Neural cell (in vitro differentiated cells): Measurements from ENCODE around the gene TCF15. TPM values are rescaled to one million over a fixed set of nuclear protein-coding genes. Genes with fewer than 3 reads are reported as not detected.

Source experiments
- H2AFZ ChIP-seq: fragments of 200-600, 300-800 bp; sonication (generic), shearing (Covaris generic); 2 replicates; pipeline ENCODE4 v1.6.0; 2014; ENCODE audit warnings: low read depth, mild to moderate bottlenecking, antibody characterized with exemption, low read length, moderate library complexity
- H3F3A ChIP-seq: fragments of 200-600 bp; shearing (Covaris generic); 2 replicates; pipeline ENCODE4 v1.6.1; 2016; ENCODE audit warnings: mild to moderate bottlenecking, moderate library complexity, mixed read lengths, antibody characterized with exemption, low read length; ENCODE audit not compliant: insufficient read depth, poor library complexity, severe bottlenecking
- H3K27ac ChIP-seq: fragments of 200-600, 300-800 bp; sonication (generic), shearing (Covaris generic); 2 replicates; pipeline ENCODE4 v1.5.1; 2014; ENCODE audit warnings: mild to moderate bottlenecking, low read length, moderate library complexity
- H3K27me3 ChIP-seq: fragments of 300-800, 200-600 bp; sonication (generic), shearing (Covaris generic); 2 replicates; pipeline ENCODE4 v1.6.0; 2014; ENCODE audit warnings: mild to moderate bottlenecking, low read depth, low read length, moderate library complexity; ENCODE audit not compliant: insufficient read depth
- H3K36me3 ChIP-seq: fragments of 300-800, 200-600 bp; sonication (generic), shearing (Covaris generic); 2 replicates; pipeline ENCODE4 v1.5.1; 2014; ENCODE audit warnings: mild to moderate bottlenecking, antibody characterized with exemption, low read length, moderate library complexity; ENCODE audit not compliant: insufficient read depth
- H3K4me2 ChIP-seq: fragments of 300-800, 200-600 bp; sonication (generic), shearing (Covaris generic); 2 replicates; pipeline ENCODE4 v1.6.0; 2014; ENCODE audit warnings: mild to moderate bottlenecking, low read length
- H3K4me3 ChIP-seq: fragments of 300-800, 200-600 bp; sonication (generic), shearing (Covaris generic); 2 replicates; pipeline ENCODE4 v1.5.1; 2014; ENCODE audit warnings: mild to moderate bottlenecking, low read length, moderate library complexity
- H3K79me2 ChIP-seq: fragments of 200-600 bp; shearing (Covaris generic); replicated peaks from 2 replicates; pipeline ENCODE4 v1.6.0; 2014; ENCODE audit warnings: mild to moderate bottlenecking, low read length, moderate library complexity; ENCODE audit not compliant: insufficient read depth
- H3K9ac ChIP-seq: fragments of 300-800, 200-600 bp; sonication (generic), shearing (Covaris generic); 2 replicates; pipeline ENCODE4 v1.6.1; 2016; ENCODE audit warnings: mild to moderate bottlenecking, low read length, mixed read lengths
- H3K9me2 ChIP-seq: fragments of 200-600 bp; shearing (Covaris generic); 2 replicates; pipeline ENCODE4 v1.6.1; 2016; ENCODE audit warnings: mild to moderate bottlenecking, low read length, mixed read lengths; ENCODE audit not compliant: insufficient read depth
- H3K9me3 ChIP-seq: fragments of 200-600, 300-800 bp; sonication (generic), shearing (Covaris generic); 2 replicates; pipeline ENCODE4 v1.6.1; 2016; ENCODE audit warnings: mild to moderate bottlenecking, mixed run types, low read length, moderate library complexity, mixed read lengths
- H4K20me1 ChIP-seq: fragments of 200-600 bp; shearing (Covaris generic); 2 replicates; pipeline ENCODE4 v1.6.1; 2016; ENCODE audit warnings: mild to moderate bottlenecking, mixed run types; ENCODE audit not compliant: insufficient read depth
- CTCF ChIP-seq: fragments of 450-650 bp; IDR thresholded peaks from 2 replicates; pipeline ENCODE4 v1.5.1; 2014; ENCODE audit warnings: antibody characterized with exemption, mild to moderate bottlenecking, moderate library complexity; ENCODE audit not compliant: poor library complexity, severe bottlenecking
- EP300 ChIP-seq: fragments of 450-650 bp; conservative IDR thresholded peaks from 2 replicates; pipeline ENCODE4 v1.6.1; 2014; ENCODE audit warnings: antibody characterized with exemption, mild to moderate bottlenecking, moderate library complexity; ENCODE audit not compliant: poor library complexity, severe bottlenecking
- EZH2 ChIP-seq: fragments of 200-600, 300-800 bp; shearing (Covaris generic), sonication (generic); IDR thresholded peaks from 2 replicates; pipeline ENCODE4 v1.6.1; 2014; ENCODE audit warnings: antibody characterized with exemption, low read length, borderline replicate concordance, mild to moderate bottlenecking; ENCODE audit not compliant: insufficient read depth, poor library complexity, severe bottlenecking
- MXI1 ChIP-seq: fragments of 450-650 bp; conservative IDR thresholded peaks from 2 replicates; pipeline ENCODE4 v1.6.1; 2014; ENCODE audit warnings: antibody characterized with exemption, mild to moderate bottlenecking; ENCODE audit not compliant: poor library complexity, severe bottlenecking
- POLR2AphosphoS5 ChIP-seq: IDR thresholded peaks from 2 replicates; pipeline ENCODE4 v1.6.1; 2012
- RAD21 ChIP-seq: fragments of 450-650 bp; conservative IDR thresholded peaks from 2 replicates; pipeline ENCODE4 v1.6.1; 2014; ENCODE audit warnings: antibody characterized with exemption, mild to moderate bottlenecking, moderate library complexity
- REST ChIP-seq: IDR thresholded peaks from 2 replicates; pipeline ENCODE4 v1.6.1; 2012; ENCODE audit warnings: borderline replicate concordance
- SMC3 ChIP-seq: fragments of 450-650 bp; conservative IDR thresholded peaks from 2 replicates; pipeline ENCODE4 v1.6.1; 2014; ENCODE audit warnings: antibody characterized with exemption, mild to moderate bottlenecking, moderate library complexity; ENCODE audit not compliant: poor library complexity
- TAF1 ChIP-seq: IDR thresholded peaks from 2 replicates; pipeline ENCODE4 v1.6.1; 2012; ENCODE audit warnings: low read depth
- polyA plus RNA-seq: library from polyadenylated mRNA; depleted of rRNA; stranded (reverse); fragments of >200 nt; gene quantifications from 2 replicates; pipeline ENCODE4 v1.2.3, GENCODE V29; 2014

The TCF15 gene
- polyA plus RNA-seq, 1 donor from 2014 or later: not detected

GRCh38 chr20:623704-624103 lies 13.6 kb upstream of the TCF15 start:
- H3K36me3 ChIP-seq: no peaks in the 10 kb centered on the region
- no peaks in the 10 kb centered on the region for H3F3A ChIP-seq
- H3K4me2 ChIP-seq: no peak overlapping the region
- H3K27ac ChIP-seq: no peak overlapping the region
- no peak overlapping the region for H3K9ac ChIP-seq
- H4K20me1 ChIP-seq: no peaks in the 10 kb centered on the region
- H3K79me2 ChIP-seq: no peaks in the 10 kb centered on the region
- no peaks in the 10 kb centered on the region for H3K9me3 ChIP-seq
- H3K4me3 ChIP-seq: no peak overlapping the region
- no peaks in the 10 kb centered on the region for H3K27me3 ChIP-seq
- no peaks in the 10 kb centered on the region for H3K9me2 ChIP-seq
- H2AFZ ChIP-seq: no peak overlapping the region
- TF ChIP-seq SMC3 (no peak), EZH2 (no peak), EP300 (no peak), POLR2AphosphoS5 (no peak), TAF1 (no peak), REST (no peak), CTCF (no peak), RAD21 (no peak), MXI1 (no peak)

- no peaks in the 10 kb centered on the region for H3F3A ChIP-seq
- H3K79me2 ChIP-seq: no peaks in the 10 kb centered on the region
- no peak overlapping the region for H3K4me2 ChIP-seq
- H3K36me3 ChIP-seq: no peaks in the 10 kb centered on the region
- no peak overlapping the region for H3K4me3 ChIP-seq
- H3K27me3 ChIP-seq: no peaks in the 10 kb centered on the region
- no peak overlapping the region for H2AFZ ChIP-seq
- H4K20me1 ChIP-seq: no peaks in the 10 kb centered on the region
- H3K9me3 ChIP-seq: peaks cover 5% of the 10 kb centered on the region
- no peaks in the 10 kb centered on the region for H3K9me2 ChIP-seq
- no peak overlapping the region for H3K27ac ChIP-seq
- TF ChIP-seq REST: no peak
- no peak for TF ChIP-seq POLR2AphosphoS5
- no peak for TF ChIP-seq EZH2
- TF ChIP-seq TAF1: no peak
- no peak overlapping the region for H3K9ac ChIP-seq
These were observed 12.9 kb upstream of the TCF15 start for GRCh38 chr20:623021-623420.
